BLaER1 treated with 17β-estradiol and CSF1 and Interleukin-3, amounts not matched to agents 10 nM and 100 nM (cell line): Measurements from ENCODE around the gene MRPS35.

Source experiments
- H3K27ac ChIP-seq, 11 experiments: shearing (Covaris generic); formaldehyde crosslinking; 2 replicates each; pipeline ENCODE4 v1.8.1; 2022
- H3K27me3 ChIP-seq, 11 experiments: shearing (Covaris generic); formaldehyde crosslinking; 2 replicates each; pipeline ENCODE4 v1.8.1; 2022
- H3K36me3 ChIP-seq, 11 experiments: shearing (Covaris generic); formaldehyde crosslinking; 2 replicates each; pipeline ENCODE4 v1.8.1; 2022
- H3K4me1 ChIP-seq, 10 experiments: shearing (Covaris generic); formaldehyde crosslinking; 2 replicates each; pipeline ENCODE4 v1.8.1; 2022
- H3K4me2 ChIP-seq, 11 experiments: shearing (Covaris generic); formaldehyde crosslinking; 2 replicates each; pipeline ENCODE4 v1.8.1; 2022
- H3K4me3 ChIP-seq, 10 experiments: shearing (Covaris generic); formaldehyde crosslinking; 2 replicates each; pipeline ENCODE4 v1.8.1; 2022
- H3K9ac ChIP-seq, 11 experiments: shearing (Covaris generic); formaldehyde crosslinking; 2 replicates each; pipeline ENCODE4 v1.8.1; 2022
- H3K9me3 ChIP-seq, 11 experiments: shearing (Covaris generic); formaldehyde crosslinking; replicated peaks in 1 of 11; 2 replicates each; pipeline ENCODE4 v1.8.1; 2022
- H4K20me1 ChIP-seq, 11 experiments: shearing (Covaris generic); formaldehyde crosslinking; 2 replicates each; pipeline ENCODE4 v1.8.1; 2022
- Cebpa-rat ChIP-seq, 11 experiments: shearing (Covaris generic); IDR thresholded peaks; 2 replicates each; pipeline ENCODE4 v1.8.1; 2022

Gene MRPS35

DNA sequence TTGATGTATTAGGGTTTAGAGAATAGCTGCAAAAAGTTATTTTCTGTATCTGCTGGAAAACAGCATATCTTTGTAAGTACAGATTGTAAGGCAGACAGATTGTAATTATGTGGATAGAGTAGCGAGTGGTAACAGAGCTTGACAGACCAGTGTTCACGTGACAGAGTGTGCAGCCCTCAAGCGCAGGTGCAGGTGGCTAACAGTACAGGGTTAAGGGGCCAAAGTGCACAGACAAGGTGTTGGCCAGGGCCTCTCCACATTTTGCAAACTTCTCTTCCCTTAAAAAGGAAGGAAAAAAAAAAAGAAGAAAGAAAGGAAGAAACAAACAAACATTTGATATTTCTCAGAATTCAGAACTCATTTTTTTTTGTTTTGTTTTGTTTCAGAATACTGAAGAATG lies 44.2 kb downstream of the MRPS35 start:
- Histone ChIP-seq H3K4me2 (no peak overlapping the region), H3K4me3 (no peak overlapping the region), H3K9me3 (no peaks in the 10 kb centered on the region), H3K9ac (no peak overlapping the region), H3K36me3 (peaks cover 61 to 100% (median 81%) of the 10 kb centered on the region in 11 experiments), H3K27me3 (no peaks in the 10 kb centered on the region), H3K27ac (no peak overlapping the region), H4K20me1 (peaks cover 0 to 24% (median 15%) of the 10 kb centered on the region in 11 experiments; a peak in 11 of 22 replicates), H3K4me1 (no peaks in the 10 kb centered on the region)
- TF ChIP-seq Cebpa-rat (IDR thresholded peaks at IDR 0.05) = no peak

DNA sequence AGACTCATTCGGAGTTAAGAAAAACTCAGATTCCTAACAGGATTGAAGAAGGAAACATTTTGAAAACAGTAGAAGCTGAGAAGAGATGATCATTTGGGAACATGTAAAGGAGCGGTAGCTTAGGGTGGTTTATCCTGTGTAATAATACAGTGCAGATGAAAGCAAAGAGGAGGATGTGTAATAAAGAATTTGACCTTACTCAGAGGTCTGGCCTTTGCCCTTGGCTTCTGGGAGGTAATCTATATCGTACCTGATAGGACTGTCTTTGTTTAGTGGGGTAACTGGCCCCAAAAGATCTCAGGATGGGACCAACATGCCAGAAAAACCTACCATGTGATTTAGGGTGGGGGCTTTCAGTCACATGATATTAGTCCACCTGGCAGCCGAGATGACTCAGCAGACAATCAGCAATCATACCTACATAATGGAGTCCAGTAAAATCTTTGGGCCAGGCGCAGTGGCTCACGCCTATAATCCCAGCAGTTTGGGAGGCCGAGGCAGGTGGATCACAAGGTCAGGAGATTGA lies 46.1 kb downstream of the MRPS35 start:
- H3K36me3 ChIP-seq = peaks cover 45 to 100% (median 67%) of the 10 kb centered on the region in 11 experiments
- H3K9ac ChIP-seq = no peak overlapping the region
- no peak for TF ChIP-seq Cebpa-rat (IDR thresholded peaks at IDR 0.05)
- no peak overlapping the region for H3K4me2 ChIP-seq
- no peaks in the 10 kb centered on the region for H3K27me3 ChIP-seq
- no peak overlapping the region for H3K27ac ChIP-seq
- H3K4me3 ChIP-seq = no peak overlapping the region
- no peaks in the 10 kb centered on the region for H3K4me1 ChIP-seq
- H4K20me1 ChIP-seq = peaks cover 0 to 13% (median 4%) of the 10 kb centered on the region in 11 experiments; a peak in 7 of 22 replicates
- H3K9me3 ChIP-seq = no peaks in the 10 kb centered on the region

DNA sequence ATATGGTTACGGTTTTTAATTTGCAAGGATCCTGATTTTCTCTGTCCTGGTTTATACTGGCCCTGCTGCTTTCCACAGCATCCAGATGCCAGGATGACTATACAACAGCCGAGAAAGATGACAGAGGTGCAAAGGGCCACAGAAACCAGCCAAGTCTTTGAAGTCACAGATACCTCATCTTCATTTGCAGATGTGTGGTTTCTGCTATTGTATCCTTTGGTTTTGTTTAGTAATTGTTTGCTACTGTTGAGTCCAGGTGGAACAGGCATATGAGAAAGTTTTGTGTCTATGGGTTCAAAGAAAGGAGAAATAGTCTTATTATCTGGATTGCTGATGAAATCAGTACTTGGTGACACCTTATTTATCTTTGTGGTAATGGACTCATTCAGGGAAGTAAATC lies 52.1 kb downstream of the MRPS35 start:
- no peaks in the 10 kb centered on the region for H3K27me3 ChIP-seq
- H3K9me3 ChIP-seq = no peaks in the 10 kb centered on the region
- no peaks in the 10 kb centered on the region for H3K4me1 ChIP-seq
- H4K20me1 ChIP-seq = no peaks in the 10 kb centered on the region; a peak in 1 of 22 replicates
- TF ChIP-seq Cebpa-rat (IDR thresholded peaks at IDR 0.05) = no peak
- no peak overlapping the region for H3K4me2 ChIP-seq
- peaks cover under 1 to 55% (median 13%) of the 10 kb centered on the region in 11 experiments; a peak in 8 of 22 replicates for H3K36me3 ChIP-seq
- no peak overlapping the region for H3K9ac ChIP-seq
- H3K27ac ChIP-seq = no peak overlapping the region
- H3K4me3 ChIP-seq = no peak overlapping the region

DNA sequence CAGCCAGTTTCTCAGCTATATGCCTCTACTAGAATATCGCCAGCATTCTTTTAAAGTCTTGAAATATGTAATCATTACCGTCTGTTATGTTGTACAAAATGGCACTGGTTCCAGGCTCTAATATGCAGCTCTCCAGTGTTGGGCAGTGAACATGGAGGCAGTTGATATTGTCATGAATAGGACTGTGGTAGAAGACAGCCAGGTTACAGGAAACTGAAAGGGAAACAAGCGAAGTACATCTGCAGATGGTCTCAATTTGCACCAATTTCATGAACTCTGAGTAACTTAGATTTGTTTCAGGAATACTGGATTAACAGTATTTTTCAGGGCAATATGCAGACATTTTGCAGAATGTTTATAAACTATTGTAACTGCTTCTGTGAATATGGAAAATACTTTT lies 56.0 kb downstream of the MRPS35 start:
- Histone ChIP-seq H3K27ac (no peak overlapping the region), H3K36me3 (peaks cover 0 to 17% (median 0%) of the 10 kb centered on the region in 11 experiments; a peak in 1 of 22 replicates), H3K4me2 (no peak overlapping the region), H3K4me3 (no peak overlapping the region), H3K4me1 (peaks cover 0 to 6% (median 0%) of the 10 kb centered on the region in 10 experiments; a peak in 2 of 20 replicates), H3K27me3 (no peaks in the 10 kb centered on the region), H4K20me1 (no peaks in the 10 kb centered on the region; a peak in 1 of 22 replicates), H3K9me3 (no peaks in the 10 kb centered on the region), H3K9ac (no peak overlapping the region)
- TF ChIP-seq Cebpa-rat (IDR thresholded peaks at IDR 0.05) = no peak

DNA sequence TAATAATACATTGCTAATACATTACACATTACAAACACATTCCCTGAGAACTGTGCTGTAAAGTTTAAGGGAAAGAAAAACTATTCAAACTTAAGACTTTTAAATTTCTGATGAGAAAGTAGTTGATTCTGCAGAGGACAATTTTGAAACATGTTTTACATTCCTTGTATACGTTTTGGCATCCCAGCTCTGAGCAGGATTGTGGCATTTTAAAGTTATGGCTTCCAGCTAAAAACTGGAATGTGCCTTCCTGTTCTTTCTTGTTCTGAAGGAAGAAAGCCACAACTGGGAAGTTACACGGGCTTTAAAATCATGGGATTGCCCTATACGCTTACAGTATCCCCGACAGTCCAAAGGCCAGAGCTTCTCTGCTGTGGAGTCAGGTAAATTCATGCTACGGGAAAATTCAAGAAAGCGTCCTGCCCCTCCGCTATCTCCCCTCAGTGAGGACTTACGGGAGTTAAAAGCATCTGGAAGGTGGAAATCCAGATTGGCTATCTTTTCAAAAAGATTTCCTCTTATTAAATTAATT lies 58.6 kb downstream of the MRPS35 start:
- Histone ChIP-seq H3K27me3 (no peaks in the 10 kb centered on the region), H3K36me3 (0 out of 22 replicates have a peak, but pooled peaks cover 0 to under 1% (median 0%) of the 10 kb centered on the region in 11 experiments), H4K20me1 (no peaks in the 10 kb centered on the region; a peak in 1 of 22 replicates), H3K4me2 (no peak overlapping the region), H3K27ac (no peak overlapping the region), H3K4me3 (no peak overlapping the region), H3K9ac (no peak overlapping the region), H3K4me1 (peaks cover 0 to 9% (median 0%) of the 10 kb centered on the region in 10 experiments; a peak in 2 of 20 replicates), H3K9me3 (no peaks in the 10 kb centered on the region)
- TF ChIP-seq Cebpa-rat (IDR thresholded peaks at IDR 0.05) = no peak

DNA sequence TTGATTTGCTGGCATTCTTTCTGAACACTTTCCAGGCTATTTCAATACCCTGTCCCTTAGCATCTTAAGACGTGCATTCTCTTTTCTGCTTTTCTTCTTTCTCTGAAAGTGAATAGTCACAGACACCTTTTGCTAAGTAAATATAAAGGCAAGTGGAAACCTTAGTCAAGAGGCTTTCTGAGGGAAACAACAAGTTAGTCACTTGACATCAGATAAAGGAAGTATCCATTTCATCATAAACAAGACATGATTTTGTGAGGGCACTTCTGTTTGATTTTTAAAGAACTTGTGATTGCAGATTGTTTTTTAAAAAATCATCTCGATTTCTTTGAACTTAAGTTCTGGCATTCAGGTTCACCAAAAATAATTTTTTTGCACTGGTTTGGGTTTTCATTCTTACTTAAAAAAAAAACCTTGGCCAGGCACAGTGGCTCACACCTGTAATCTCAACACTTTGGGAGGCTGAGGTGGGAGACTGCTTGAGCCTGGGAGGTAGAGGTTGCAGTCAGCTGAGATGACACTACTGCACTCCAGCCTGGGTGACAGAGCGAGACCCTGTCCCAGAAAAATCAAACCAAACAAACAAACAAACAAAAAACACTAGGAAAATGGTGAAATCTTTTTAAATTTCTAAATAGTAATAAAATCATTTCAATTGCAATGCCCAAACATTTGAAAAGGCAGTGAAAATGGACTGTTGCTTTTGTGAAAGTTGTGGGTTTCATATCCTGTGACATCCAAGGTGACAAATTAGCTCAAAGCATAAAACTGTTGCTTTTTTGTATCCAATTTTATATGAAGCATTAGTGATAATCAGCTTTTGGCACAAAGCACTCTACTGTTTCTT lies 61.1 kb downstream of the MRPS35 start:
- Histone ChIP-seq H3K4me1 (peaks cover 0 to 9% (median 0%) of the 10 kb centered on the region in 10 experiments; a peak in 2 of 20 replicates), H3K9ac (no peak overlapping the region), H3K4me3 (no peak overlapping the region), H3K27me3 (no peaks in the 10 kb centered on the region), H3K27ac (no peak overlapping the region), H4K20me1 (no peaks in the 10 kb centered on the region), H3K36me3 (no peaks in the 10 kb centered on the region), H3K9me3 (no peaks in the 10 kb centered on the region), H3K4me2 (peak overlapping the region in 1 of 11 experiments; percentile 15; a peak in 1 of 22 replicates)
- TF ChIP-seq Cebpa-rat (IDR thresholded peaks at IDR 0.05) = no peak

DNA sequence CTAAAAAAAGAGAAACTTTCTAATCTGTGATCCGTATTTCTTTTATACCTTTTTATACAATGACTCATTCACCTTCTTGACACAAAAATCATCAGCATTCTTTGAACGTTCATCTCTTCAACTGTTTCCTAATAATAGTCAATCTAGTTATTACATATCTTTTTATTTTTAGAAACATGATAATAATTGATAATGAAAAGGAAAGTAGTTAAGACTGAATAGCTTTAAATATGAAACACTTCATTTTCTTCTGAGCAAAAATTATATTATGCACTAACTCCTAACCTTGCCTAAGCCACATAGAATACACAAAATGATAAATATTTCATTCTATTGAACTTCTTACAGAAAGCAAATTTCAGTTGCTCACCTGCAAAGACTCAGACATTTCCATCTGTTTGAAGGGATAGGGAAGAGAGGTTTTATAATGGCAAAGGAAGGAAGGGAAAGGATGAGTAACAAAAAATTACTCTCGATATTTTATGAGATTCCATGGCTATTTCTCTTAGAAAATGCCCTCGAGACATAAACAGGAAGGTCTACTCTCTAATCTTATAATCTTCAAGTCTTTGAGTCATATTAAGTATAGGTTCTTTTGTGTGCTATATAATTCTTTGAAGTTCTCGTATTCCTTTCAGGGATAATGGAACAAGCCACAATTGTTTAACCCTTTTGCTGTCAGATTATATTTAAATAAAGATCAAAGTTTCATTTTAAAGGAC lies 61.9 kb downstream of the MRPS35 start:
- Histone ChIP-seq H3K27ac (no peak overlapping the region), H4K20me1 (no peaks in the 10 kb centered on the region), H3K4me2 (no peak overlapping the region), H3K4me3 (no peak overlapping the region), H3K9me3 (no peaks in the 10 kb centered on the region), H3K9ac (no peak overlapping the region), H3K27me3 (no peaks in the 10 kb centered on the region), H3K4me1 (peaks cover 0 to 9% (median 0%) of the 10 kb centered on the region in 10 experiments; a peak in 2 of 20 replicates), H3K36me3 (no peaks in the 10 kb centered on the region)
- no peak for TF ChIP-seq Cebpa-rat (IDR thresholded peaks at IDR 0.05)

DNA sequence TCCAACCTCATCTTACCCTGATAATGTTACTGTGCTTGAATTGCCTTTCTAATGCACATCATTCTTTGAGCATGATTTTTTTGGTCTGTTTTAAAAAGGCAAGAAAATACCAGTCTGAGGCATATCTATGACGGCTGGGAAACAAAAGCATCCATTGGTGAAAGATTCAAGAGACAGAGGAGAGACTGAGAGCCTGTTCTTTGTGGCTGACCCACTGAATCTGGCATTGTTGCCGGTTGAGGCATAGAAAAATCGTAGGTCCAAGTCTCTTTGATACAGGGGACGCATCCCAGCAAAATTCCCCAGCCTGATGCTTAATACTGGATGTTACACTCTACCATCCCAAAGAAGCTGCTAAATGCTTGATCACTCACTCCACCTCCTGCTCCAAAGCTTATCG lies 66.5 kb downstream of the MRPS35 start:
- Histone ChIP-seq H3K4me2 (no peak overlapping the region), H3K9me3 (no peaks in the 10 kb centered on the region), H4K20me1 (peaks cover 0 to 9% (median 0%) of the 10 kb centered on the region in 11 experiments; a peak in 3 of 22 replicates), H3K36me3 (peaks cover 0 to 10% (median 5%) of the 10 kb centered on the region in 11 experiments; a peak in 10 of 22 replicates), H3K4me1 (peaks cover 17 to 29% (median 25%) of the 10 kb centered on the region in 10 experiments), H3K27ac (no peak overlapping the region), H3K27me3 (no peaks in the 10 kb centered on the region), H3K4me3 (no peak overlapping the region), H3K9ac (no peak overlapping the region)
- TF ChIP-seq Cebpa-rat (IDR thresholded peaks at IDR 0.05) = no peak

DNA sequence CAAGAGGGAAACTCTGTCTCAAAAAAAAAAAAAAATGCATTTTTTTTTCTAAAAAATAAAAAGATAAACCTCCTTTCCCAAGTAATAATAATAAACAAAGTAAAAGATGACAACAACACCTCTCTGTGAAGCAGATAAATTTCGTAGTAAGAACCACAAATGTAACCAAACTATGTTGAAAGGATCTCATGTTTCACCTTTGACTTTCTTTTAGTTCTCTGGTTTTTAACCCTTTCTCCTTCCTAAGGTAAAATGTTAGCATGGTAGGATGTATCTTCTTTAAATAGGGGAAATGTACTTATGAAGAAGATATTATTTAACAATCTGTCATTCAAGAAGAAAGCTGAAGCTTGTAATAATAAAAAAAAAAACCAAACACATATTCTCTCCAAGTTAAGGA lies 67.6 kb downstream of the MRPS35 start:
- TF ChIP-seq Cebpa-rat (IDR thresholded peaks at IDR 0.05) = no peak
- Histone ChIP-seq H3K9ac (no peak overlapping the region), H4K20me1 (peaks cover 0 to 9% (median 0%) of the 10 kb centered on the region in 11 experiments; a peak in 4 of 22 replicates), H3K27ac (no peak overlapping the region), H3K4me3 (no peak overlapping the region), H3K4me2 (no peak overlapping the region), H3K36me3 (peaks cover 0 to 20% (median 11%) of the 10 kb centered on the region in 11 experiments; a peak in 13 of 22 replicates), H3K9me3 (no peaks in the 10 kb centered on the region; a peak in 1 of 22 replicates), H3K4me1 (peaks cover 17 to 36% (median 30%) of the 10 kb centered on the region in 10 experiments), H3K27me3 (no peaks in the 10 kb centered on the region)
